ENCODE data around the gene TUBGCP6.

Gene TUBGCP6

GRCh38 chr22:50262460-50262911 lies 17.7 kb upstream of the TUBGCP6 start:
- Histone ChIP-seq H3K4me1 (ENCODE audit: control insufficient read depth, insufficient read depth, low read length, poor library complexity, severe bottlenecking) (peaks cover 5% of the 10 kb centered on the region), H3K4me3 (ENCODE audit: extremely low read depth, insufficient read depth, low read length, poor library complexity, severe bottlenecking) (peak overlapping the region; percentile 52), H3K36me3 (ENCODE audit: control insufficient read depth, insufficient read depth, low read length) (peaks cover 7% of the 10 kb centered on the region), H3K9me3 (ENCODE audit: control insufficient read depth, low read length) (peaks cover 6% of the 10 kb centered on the region), H3K27ac (ENCODE audit: low read depth, low read length, severe bottlenecking) (no peak overlapping the region)
- WGBS, 2 experiments (ENCODE audit: insufficient coverage in 2 of 2): 73 to 80% methylated on average over 7 of the region's 7 CpGs

GRCh38 chr22:50261615-50262459 lies 17.0 kb upstream of the TUBGCP6 start, which contains the start of gene MAPK12:
Gene MAPK12 (minus strand): TSS chr22:50261683. CDS start chr22:50261509, 174 bp downstream.
- H3K9me3 ChIP-seq (ENCODE audit: control insufficient read depth, low read length): peaks cover under 1% of the 10 kb centered on the region
- peaks cover 12% of the 10 kb centered on the region for H3K36me3 ChIP-seq (ENCODE audit: control insufficient read depth, insufficient read depth, low read length)
- H3K4me1 ChIP-seq (ENCODE audit: control insufficient read depth, insufficient read depth, low read length, poor library complexity, severe bottlenecking): peaks cover 5% of the 10 kb centered on the region
- no peak within 1 kb of the TSS for H3K27ac ChIP-seq (ENCODE audit: low read depth, low read length, severe bottlenecking)
- H3K4me3 ChIP-seq (ENCODE audit: extremely low read depth, insufficient read depth, low read length, poor library complexity, severe bottlenecking): peak within 1 kb of the TSS; percentile 52
- 6 to 10% methylated on average over 40 to 54 of the region's 61 CpGs for WGBS, 2 experiments (ENCODE audit: insufficient coverage in 2 of 2)

GRCh38 chr22:50260801-50261614 lies 16.2 kb upstream of the TUBGCP6 start:
- 1% methylated on average over 52 to 81 of the region's 92 CpGs for WGBS, 2 experiments (ENCODE audit: insufficient coverage in 2 of 2)
- Histone ChIP-seq H3K4me3 (ENCODE audit: extremely low read depth, insufficient read depth, low read length, poor library complexity, severe bottlenecking) (peak overlapping the region; percentile 52), H3K27ac (ENCODE audit: low read depth, low read length, severe bottlenecking) (no peak overlapping the region)

GRCh38 chr22:50260434-50260800 lies 15.6 kb upstream of the TUBGCP6 start:
- WGBS, 2 experiments (ENCODE audit: insufficient coverage in 2 of 2): 71 to 74% methylated on average over 4 of the region's 11 CpGs

More at GRCh38 chr22:50260801-50261614, 16.2 kb upstream of the TUBGCP6 start:
- peaks cover 16% of the 10 kb centered on the region for H3K36me3 ChIP-seq (ENCODE audit: control insufficient read depth, insufficient read depth, low read length)
- H3K9me3 ChIP-seq (ENCODE audit: control insufficient read depth, low read length): no peaks in the 10 kb centered on the region
- H3K4me1 ChIP-seq (ENCODE audit: control insufficient read depth, insufficient read depth, low read length, poor library complexity, severe bottlenecking): peaks cover 5% of the 10 kb centered on the region

GRCh38 chr22:50259302-50259701 lies 14.5 kb upstream of the TUBGCP6 start:
- H3K4me1 ChIP-seq (ENCODE audit: control insufficient read depth, insufficient read depth, low read length, poor library complexity, severe bottlenecking): peaks cover 5% of the 10 kb centered on the region
- 93 to 96% methylated on average over 14 of the region's 15 CpGs for WGBS, 2 experiments (ENCODE audit: insufficient coverage in 2 of 2)
- no peak overlapping the region for H3K27ac ChIP-seq (ENCODE audit: low read depth, low read length, severe bottlenecking)
- H3K4me3 ChIP-seq (ENCODE audit: extremely low read depth, insufficient read depth, low read length, poor library complexity, severe bottlenecking): no peak overlapping the region
- no peaks in the 10 kb centered on the region for H3K9me3 ChIP-seq (ENCODE audit: control insufficient read depth, low read length)
- H3K36me3 ChIP-seq (ENCODE audit: control insufficient read depth, insufficient read depth, low read length): peaks cover 29% of the 10 kb centered on the region

More at GRCh38 chr22:50260434-50260800, 15.6 kb upstream of the TUBGCP6 start:
- H3K36me3 ChIP-seq (ENCODE audit: control insufficient read depth, insufficient read depth, low read length): peaks cover 20% of the 10 kb centered on the region
- peak overlapping the region; percentile 52 for H3K4me3 ChIP-seq (ENCODE audit: extremely low read depth, insufficient read depth, low read length, poor library complexity, severe bottlenecking)
- no peak overlapping the region for H3K27ac ChIP-seq (ENCODE audit: low read depth, low read length, severe bottlenecking)
- no peaks in the 10 kb centered on the region for H3K9me3 ChIP-seq (ENCODE audit: control insufficient read depth, low read length)
- H3K4me1 ChIP-seq (ENCODE audit: control insufficient read depth, insufficient read depth, low read length, poor library complexity, severe bottlenecking): peaks cover 5% of the 10 kb centered on the region

- no peak overlapping the region for H3K4me3 ChIP-seq (ENCODE audit: extremely low read depth, insufficient read depth, low read length, poor library complexity, severe bottlenecking)
- peaks cover 29% of the 10 kb centered on the region for H3K36me3 ChIP-seq (ENCODE audit: control insufficient read depth, insufficient read depth, low read length)
- H3K9me3 ChIP-seq (ENCODE audit: control insufficient read depth, low read length): no peaks in the 10 kb centered on the region
- H3K4me1 ChIP-seq (ENCODE audit: control insufficient read depth, insufficient read depth, low read length, poor library complexity, severe bottlenecking): peaks cover 5% of the 10 kb centered on the region
- 91 to 94% methylated on average over 19 to 24 of the region's 24 CpGs for WGBS, 2 experiments (ENCODE audit: insufficient coverage in 2 of 2)
- H3K27ac ChIP-seq (ENCODE audit: low read depth, low read length, severe bottlenecking): no peak overlapping the region
These were observed 13.8 kb upstream of the TUBGCP6 start for GRCh38 chr22:50258361-50259292.

- peaks cover 3% of the 10 kb centered on the region for H3K4me1 ChIP-seq (ENCODE audit: control insufficient read depth, insufficient read depth, low read length, poor library complexity, severe bottlenecking)
- no peaks in the 10 kb centered on the region for H3K9me3 ChIP-seq (ENCODE audit: control insufficient read depth, low read length)
- no peak overlapping the region for H3K27ac ChIP-seq (ENCODE audit: low read depth, low read length, severe bottlenecking)
- peaks cover 29% of the 10 kb centered on the region for H3K36me3 ChIP-seq (ENCODE audit: control insufficient read depth, insufficient read depth, low read length)
- H3K4me3 ChIP-seq (ENCODE audit: extremely low read depth, insufficient read depth, low read length, poor library complexity, severe bottlenecking): no peak overlapping the region
- 85 to 86% methylated on average over 28 of the region's 31 CpGs for WGBS, 2 experiments (ENCODE audit: insufficient coverage in 2 of 2)
These were observed 12.9 kb upstream of the TUBGCP6 start for GRCh38 chr22:50257451-50258360.

- 92 to 94% methylated on average over 13 to 14 of the region's 16 CpGs for WGBS, 2 experiments (ENCODE audit: insufficient coverage in 2 of 2)
These were observed 12.2 kb upstream of the TUBGCP6 start for GRCh38 chr22:50257041-50257440.

GRCh38 chr22:50256258-50256862 lies 11.5 kb upstream of the TUBGCP6 start:
- no peaks in the 10 kb centered on the region for H3K9me3 ChIP-seq (ENCODE audit: control insufficient read depth, low read length)
- H3K4me1 ChIP-seq (ENCODE audit: control insufficient read depth, insufficient read depth, low read length, poor library complexity, severe bottlenecking): peaks cover 3% of the 10 kb centered on the region
- WGBS, 2 experiments (ENCODE audit: insufficient coverage in 2 of 2): 96 to 97% methylated on average over 6 to 10 of the region's 12 CpGs
- no peak overlapping the region for H3K4me3 ChIP-seq (ENCODE audit: extremely low read depth, insufficient read depth, low read length, poor library complexity, severe bottlenecking)
- H3K27ac ChIP-seq (ENCODE audit: low read depth, low read length, severe bottlenecking): no peak overlapping the region
- H3K36me3 ChIP-seq (ENCODE audit: control insufficient read depth, insufficient read depth, low read length): peaks cover 29% of the 10 kb centered on the region

More at GRCh38 chr22:50257041-50257440, 12.2 kb upstream of the TUBGCP6 start:
- Histone ChIP-seq H3K4me3 (ENCODE audit: extremely low read depth, insufficient read depth, low read length, poor library complexity, severe bottlenecking) (no peak overlapping the region), H3K36me3 (ENCODE audit: control insufficient read depth, insufficient read depth, low read length) (peaks cover 29% of the 10 kb centered on the region), H3K4me1 (ENCODE audit: control insufficient read depth, insufficient read depth, low read length, poor library complexity, severe bottlenecking) (peaks cover 3% of the 10 kb centered on the region), H3K9me3 (ENCODE audit: control insufficient read depth, low read length) (no peaks in the 10 kb centered on the region), H3K27ac (ENCODE audit: low read depth, low read length, severe bottlenecking) (no peak overlapping the region)

Measured in mesodermal cell (in vitro differentiated cells).